ENCODE measurements around the gene WIPF3. TPM values are rescaled to one million over a fixed set of nuclear protein-coding genes. Genes with fewer than 3 reads are reported as not detected.
"Not testable (repeated sequence)": the region's sequence is repeated elsewhere in the genome, so short reads cannot be mapped to it uniquely, and the experiment has no call there.

WIPF3 gene
- total and polyA plus RNA-seq, 10 of the 15 experiments (the other 5 are each of a cell fraction or from before 2014, with no cell fraction given), result 0.03 to 0.05 TPM; not detected in 8

DNA sequence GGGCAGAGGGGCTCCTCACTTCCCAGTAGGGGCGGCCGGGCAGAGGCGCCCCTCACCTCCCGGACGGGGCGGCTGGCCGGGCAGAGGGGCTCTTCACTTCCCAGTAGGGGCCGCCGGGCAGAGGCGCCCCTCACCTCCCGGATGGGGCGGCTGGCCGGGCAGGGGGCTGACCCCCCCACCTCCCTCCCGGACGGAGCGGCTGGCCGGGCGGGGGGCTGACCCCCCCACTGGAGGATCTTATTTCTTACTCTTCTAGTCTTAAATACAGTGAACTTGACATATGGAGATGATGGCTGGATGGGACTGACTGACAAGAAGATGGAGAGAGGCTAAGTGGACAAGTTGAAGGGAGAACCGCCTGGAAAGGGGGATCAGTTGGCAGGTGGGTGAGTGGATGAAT, 155.3 kb downstream of the WIPF3 start:
- H3K79me2 ChIP-seq (ENCODE audit: control insufficient read depth, insufficient read depth, low read length); RAD21 ChIA-PET (ENCODE audit: unreplicated experiment); in situ Hi-C loops (cut with MboI); H4K20me1 ChIP-seq (ENCODE audit: control insufficient read depth, insufficient read depth); intact Hi-C loops (cut with micrococcal nuclease; ENCODE audit: unreplicated experiment); DNase-seq (ENCODE audit: low read depth, low spot score); ATAC-seq; FAIRE-seq; H3K4me3 ChIP-seq; H3K27ac ChIP-seq (ENCODE audit: control insufficient read depth, insufficient read depth); SMC1A ChIA-PET (ENCODE audit: uncharacterized antibody, unreplicated experiment); H3K9me3 ChIP-seq (replicated peaks; ENCODE audit: control insufficient read depth, insufficient read depth, low read length); BruUV-seq (replicated peaks); H3K4me2 ChIP-seq (ENCODE audit: control insufficient read depth, insufficient read depth); H3K27me3 ChIP-seq (replicated peaks in 1 of 2; ENCODE audit: control insufficient read depth in 2 of 2, insufficient read depth in 2 of 2, low read length in 1 of 2); H3K36me3 ChIP-seq (ENCODE audit: control insufficient read depth in 2 of 2, insufficient read depth in 2 of 2, low read length in 1 of 2); CTCF ChIA-PET; H2AFZ ChIP-seq (ENCODE audit: control insufficient read depth, low read depth, low read length); POLR2A ChIA-PET; H3K9ac ChIP-seq (ENCODE audit: control insufficient read depth, insufficient read depth, low read length); H3K4me1 ChIP-seq (ENCODE audit: control insufficient read depth, insufficient read depth, low read length): not testable (repeated sequence)
- WGBS (ENCODE audit: insufficient coverage, insufficient replicate concordance, low lambda C conversion rate, missing lambda C conversion rate), result 94% methylated on average over 6 of the region's 19 CpGs

DNA sequence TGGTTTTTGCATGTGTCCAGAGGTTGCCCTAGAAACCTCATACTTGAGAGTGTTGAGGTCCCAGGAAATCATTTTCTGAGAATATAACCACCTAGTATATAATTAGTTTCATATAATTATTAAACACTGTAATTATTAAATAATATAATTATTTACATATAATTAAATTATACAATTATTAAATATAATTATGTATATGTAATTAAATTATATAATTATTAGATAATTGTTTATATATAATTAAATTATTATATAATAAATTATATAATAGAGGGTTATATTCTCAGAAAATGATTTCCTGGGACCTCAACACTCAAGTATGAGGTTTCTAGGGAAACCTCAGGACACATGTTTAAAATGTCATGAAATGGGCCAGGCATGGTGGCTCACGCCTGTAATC, 155.7 kb downstream of the WIPF3 start:
- no peaks in the 10 kb centered on the region for H3K27me3 ChIP-seq (replicated peaks in 1 of 2; ENCODE audit: control insufficient read depth in 2 of 2, insufficient read depth in 2 of 2, low read length in 1 of 2)
- H3K9me3 ChIP-seq (replicated peaks; ENCODE audit: control insufficient read depth, insufficient read depth, low read length), result no peaks in the 10 kb centered on the region
- DNase-seq (ENCODE audit: low read depth, low spot score) (no peak), FAIRE-seq (no peak), ATAC-seq (no peak)
- intact Hi-C loops (cut with micrococcal nuclease; ENCODE audit: unreplicated experiment) (no loop called here), in situ Hi-C loops (cut with MboI) (no loop called here)
- no peak overlapping the region for H3K27ac ChIP-seq (ENCODE audit: control insufficient read depth, insufficient read depth)
- ChIA-PET CTCF (interaction anchor here (1.8 kb wide), 1 partner anchor 40 kb away, joined by 7 read pairs; no protein-coding TSS in a partner anchor), RAD21 (ENCODE audit: unreplicated experiment) (no interaction called here), POLR2A (no interaction called here), SMC1A (ENCODE audit: uncharacterized antibody, unreplicated experiment) (interaction anchor here (1.6 kb wide), 1 partner anchor 10 kb away, joined by 6 read pairs; no protein-coding TSS in a partner anchor)
- peaks cover 0 to 9% of the 10 kb centered on the region in 2 experiments; a peak in 1 of 4 replicates for H3K36me3 ChIP-seq (ENCODE audit: control insufficient read depth in 2 of 2, insufficient read depth in 2 of 2, low read length in 1 of 2)
- BruUV-seq (replicated peaks), result no TSS peak
- no peak overlapping the region for H3K4me3 ChIP-seq
- H4K20me1 ChIP-seq (ENCODE audit: control insufficient read depth, insufficient read depth), result no peaks in the 10 kb centered on the region
- peaks cover 5% of the 10 kb centered on the region; the same call in 1 of the 2 replicates for H3K4me1 ChIP-seq (ENCODE audit: control insufficient read depth, insufficient read depth, low read length)
- H3K4me2 ChIP-seq (ENCODE audit: control insufficient read depth, insufficient read depth), result no peak overlapping the region
- H2AFZ ChIP-seq (ENCODE audit: control insufficient read depth, low read depth, low read length), result no peak overlapping the region
- peaks cover 3% of the 10 kb centered on the region; the same call in 1 of the 2 replicates for H3K79me2 ChIP-seq (ENCODE audit: control insufficient read depth, insufficient read depth, low read length)
- no peak overlapping the region for H3K9ac ChIP-seq (ENCODE audit: control insufficient read depth, insufficient read depth, low read length)
- 95% methylated on average over 1 of the region's 1 CpG for WGBS (ENCODE audit: insufficient coverage, insufficient replicate concordance, low lambda C conversion rate, missing lambda C conversion rate)
- TF ChIP-seq SREBF2 (IDR thresholded peaks at IDR 0.05; ENCODE audit: low read length) (no peak), FOS (IDR thresholded peaks at IDR 0.05; ENCODE audit: borderline replicate concordance, extremely low read depth, insufficient read length) (no peak), JUND (IDR thresholded peaks at IDR 0.05; ENCODE audit: low read depth, low read length) (no peak), SIX5 (IDR thresholded peaks at IDR 0.05; ENCODE audit: low read depth, low read length, severe bottlenecking) (no peak), TCF3 (IDR thresholded peaks at IDR 0.05; ENCODE audit: borderline replicate concordance, insufficient read depth, low read depth, low read length) (no peak), TBL1XR1 (IDR thresholded peaks at IDR 0.05; ENCODE audit: low read depth, low read length) (no peak), GATAD2B (conservative IDR thresholded peaks at IDR 0.05; ENCODE audit: low read depth) (no peak), ZNF274 (IDR thresholded peaks at IDR 0.05; ENCODE audit: insufficient read depth, insufficient read length) (no peak), CBX3 (IDR thresholded peaks at IDR 0.05; ENCODE audit: borderline replicate concordance, low read depth) (no peak), MTA2 (IDR thresholded peaks at IDR 0.05; ENCODE audit: low read depth) (no peak), RCOR1 (conservative IDR thresholded peaks at IDR 0.05; ENCODE audit: low read depth, low read length) (no peak)
- TF ChIP-seq, protein P1, sequence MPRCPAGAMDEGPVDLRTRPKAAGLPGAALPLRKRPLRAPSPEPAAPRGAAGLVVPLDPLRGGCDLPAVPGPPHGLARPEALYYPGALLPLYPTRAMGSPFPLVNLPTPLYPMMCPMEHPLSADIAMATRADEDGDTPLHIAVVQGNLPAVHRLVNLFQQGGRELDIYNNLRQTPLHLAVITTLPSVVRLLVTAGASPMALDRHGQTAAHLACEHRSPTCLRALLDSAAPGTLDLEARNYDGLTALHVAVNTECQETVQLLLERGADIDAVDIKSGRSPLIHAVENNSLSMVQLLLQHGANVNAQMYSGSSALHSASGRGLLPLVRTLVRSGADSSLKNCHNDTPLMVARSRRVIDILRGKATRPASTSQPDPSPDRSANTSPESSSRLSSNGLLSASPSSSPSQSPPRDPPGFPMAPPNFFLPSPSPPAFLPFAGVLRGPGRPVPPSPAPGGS (IDR thresholded peaks at IDR 0.05; ENCODE audit: borderline replicate concordance, insufficient read depth, low read depth, low read length, poor library complexity, severe bottlenecking), result no peak
- TF ChIP-seq, protein P2, sequence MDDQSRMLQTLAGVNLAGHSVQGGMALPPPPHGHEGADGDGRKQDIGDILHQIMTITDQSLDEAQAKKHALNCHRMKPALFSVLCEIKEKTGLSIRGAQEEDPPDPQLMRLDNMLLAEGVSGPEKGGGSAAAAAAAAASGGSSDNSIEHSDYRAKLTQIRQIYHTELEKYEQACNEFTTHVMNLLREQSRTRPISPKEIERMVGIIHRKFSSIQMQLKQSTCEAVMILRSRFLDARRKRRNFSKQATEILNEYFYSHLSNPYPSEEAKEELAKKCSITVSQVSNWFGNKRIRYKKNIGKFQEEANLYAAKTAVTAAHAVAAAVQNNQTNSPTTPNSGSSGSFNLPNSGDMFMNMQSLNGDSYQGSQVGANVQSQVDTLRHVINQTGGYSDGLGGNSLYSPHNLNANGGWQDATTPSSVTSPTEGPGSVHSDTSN (IDR thresholded peaks at IDR 0.05; ENCODE audit: insufficient replicate concordance, low read depth, low read length), result no peak
- TF ChIP-seq, protein P3, sequence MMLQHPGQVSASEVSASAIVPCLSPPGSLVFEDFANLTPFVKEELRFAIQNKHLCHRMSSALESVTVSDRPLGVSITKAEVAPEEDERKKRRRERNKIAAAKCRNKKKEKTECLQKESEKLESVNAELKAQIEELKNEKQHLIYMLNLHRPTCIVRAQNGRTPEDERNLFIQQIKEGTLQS (IDR thresholded peaks at IDR 0.05; ENCODE audit: borderline replicate concordance, extremely low read depth, low read depth, low read length), result no peak

All from GM12878 (cell line).